HL-60 (cell line): ENCODE results near the gene EMP2.

Experiments used
- DNase-seq, 2 experiments: peaks; one replicate each; pipeline ENCODE4 v3.0.0-alpha.2; 2010 to 2020; ENCODE audit warnings: low read depth in 1 of 2, low spot score in 1 of 2
- H3K27ac ChIP-seq: fragments of 250-450 bp; sonication (Bioruptor Pico); replicated peaks from 2 replicates; pipeline ENCODE4 v1.5.1; 2020; ENCODE audit warnings: mild to moderate bottlenecking, moderate library complexity
- H3K27me3 ChIP-seq: fragments of 250-450 bp; sonication (Bioruptor Pico); 2 replicates; pipeline ENCODE4 v1.5.1; 2021; ENCODE audit warnings: mild to moderate bottlenecking, moderate library complexity; ENCODE audit not compliant: insufficient read depth, poor library complexity, severe bottlenecking
- H3K4me3 ChIP-seq: replicated peaks from 2 replicates; pipeline ENCODE4 v1.5.1; 2011; ENCODE audit warnings: mild to moderate bottlenecking, control low read depth, low read length; ENCODE audit not compliant: insufficient read depth
- CTCF ChIP-seq: IDR thresholded peaks from one replicate; pipeline ENCODE4 v1.5.1; 2011; ENCODE audit warnings: low read length, control low read depth, inconsistent platforms; ENCODE audit not compliant: insufficient read depth
- GABPA ChIP-seq: IDR thresholded peaks from 2 replicates; pipeline ENCODE4 v1.6.1; 2012; ENCODE audit warnings: low read depth
- POLR2AphosphoS5 ChIP-seq: IDR thresholded peaks from 2 replicates; pipeline ENCODE4 v1.6.1; 2012; ENCODE audit warnings: low read depth
- SPI1 ChIP-seq: IDR thresholded peaks from 2 replicates; pipeline ENCODE4 v1.6.1; 2012; ENCODE audit warnings: low read depth, mild to moderate bottlenecking, borderline replicate concordance
- TF ChIP-seq, protein P1 (sequence below): IDR thresholded peaks from 2 replicates; pipeline ENCODE4 v1.6.1; 2012; ENCODE audit warnings: low read depth; ENCODE audit not compliant: insufficient replicate concordance

The EMP2 gene

DNA sequence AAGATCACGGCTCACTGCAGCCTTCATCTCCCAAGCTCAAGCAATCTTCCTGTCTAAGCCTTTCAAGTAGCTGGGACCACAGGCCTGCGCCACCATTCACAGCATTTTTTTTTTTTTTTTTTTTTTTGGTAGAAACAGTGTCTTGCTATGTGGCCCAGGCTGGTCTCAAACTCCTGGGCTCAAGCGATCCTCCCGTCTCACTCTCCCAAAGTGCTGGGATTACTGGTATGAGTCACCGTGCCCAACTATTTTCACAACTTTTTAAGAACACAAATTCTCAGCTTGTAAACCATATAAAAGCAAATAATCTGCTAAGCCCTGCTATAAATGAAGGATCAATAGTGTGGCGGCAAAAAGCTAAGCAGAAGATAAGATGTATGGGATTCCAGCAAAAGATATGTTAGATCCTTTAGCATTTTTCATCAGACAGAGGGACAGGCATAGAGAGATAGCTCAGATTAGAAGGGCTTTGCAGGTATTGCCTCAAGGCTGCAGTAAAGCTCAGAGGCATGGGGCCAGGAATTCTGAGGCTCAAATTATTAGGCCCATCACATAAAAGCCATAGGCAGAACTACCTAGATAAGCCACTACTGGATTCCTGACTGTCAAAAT, 55.1 kb downstream of the EMP2 start:
- DNase-seq = no peak
- no peak overlapping the region for H3K27ac ChIP-seq
- no peak overlapping the region for H3K4me3 ChIP-seq
- H3K27me3 ChIP-seq = no peaks in the 10 kb centered on the region
- TF ChIP-seq GABPA (no peak), CTCF (no peak), POLR2AphosphoS5 (no peak), SPI1 (no peak)
- TF ChIP-seq, protein P1, sequence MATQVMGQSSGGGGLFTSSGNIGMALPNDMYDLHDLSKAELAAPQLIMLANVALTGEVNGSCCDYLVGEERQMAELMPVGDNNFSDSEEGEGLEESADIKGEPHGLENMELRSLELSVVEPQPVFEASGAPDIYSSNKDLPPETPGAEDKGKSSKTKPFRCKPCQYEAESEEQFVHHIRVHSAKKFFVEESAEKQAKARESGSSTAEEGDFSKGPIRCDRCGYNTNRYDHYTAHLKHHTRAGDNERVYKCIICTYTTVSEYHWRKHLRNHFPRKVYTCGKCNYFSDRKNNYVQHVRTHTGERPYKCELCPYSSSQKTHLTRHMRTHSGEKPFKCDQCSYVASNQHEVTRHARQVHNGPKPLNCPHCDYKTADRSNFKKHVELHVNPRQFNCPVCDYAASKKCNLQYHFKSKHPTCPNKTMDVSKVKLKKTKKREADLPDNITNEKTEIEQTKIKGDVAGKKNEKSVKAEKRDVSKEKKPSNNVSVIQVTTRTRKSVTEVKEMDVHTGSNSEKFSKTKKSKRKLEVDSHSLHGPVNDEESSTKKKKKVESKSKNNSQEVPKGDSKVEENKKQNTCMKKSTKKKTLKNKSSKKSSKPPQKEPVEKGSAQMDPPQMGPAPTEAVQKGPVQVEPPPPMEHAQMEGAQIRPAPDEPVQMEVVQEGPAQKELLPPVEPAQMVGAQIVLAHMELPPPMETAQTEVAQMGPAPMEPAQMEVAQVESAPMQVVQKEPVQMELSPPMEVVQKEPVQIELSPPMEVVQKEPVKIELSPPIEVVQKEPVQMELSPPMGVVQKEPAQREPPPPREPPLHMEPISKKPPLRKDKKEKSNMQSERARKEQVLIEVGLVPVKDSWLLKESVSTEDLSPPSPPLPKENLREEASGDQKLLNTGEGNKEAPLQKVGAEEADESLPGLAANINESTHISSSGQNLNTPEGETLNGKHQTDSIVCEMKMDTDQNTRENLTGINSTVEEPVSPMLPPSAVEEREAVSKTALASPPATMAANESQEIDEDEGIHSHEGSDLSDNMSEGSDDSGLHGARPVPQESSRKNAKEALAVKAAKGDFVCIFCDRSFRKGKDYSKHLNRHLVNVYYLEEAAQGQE = no peak

DNA sequence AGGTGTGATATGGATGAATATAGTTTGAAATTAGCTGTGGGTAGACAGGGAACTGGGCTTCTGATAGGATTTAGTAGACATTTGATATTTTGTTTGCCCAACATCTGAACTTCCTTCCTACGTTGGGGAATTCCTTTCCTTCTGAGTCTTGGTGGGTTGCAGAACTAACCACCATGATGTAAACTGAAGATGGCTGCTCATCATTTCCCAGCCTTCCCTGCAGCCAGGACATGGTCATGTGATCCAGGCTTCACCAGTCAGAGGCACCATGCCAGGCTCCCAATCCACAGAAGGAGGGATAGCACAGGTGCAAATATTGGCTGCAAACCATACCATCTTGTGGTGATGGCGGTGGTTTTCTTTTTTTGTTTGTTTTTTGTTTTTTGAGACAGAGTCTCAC, 57.4 kb downstream of the EMP2 start:
- H3K27ac ChIP-seq = no peak overlapping the region
- TF ChIP-seq POLR2AphosphoS5 = no peak
- no peak for TF ChIP-seq CTCF
- no peak for TF ChIP-seq GABPA
- TF ChIP-seq SPI1 = no peak
- TF ChIP-seq, protein P1 = no peak
- H3K27me3 ChIP-seq = no peaks in the 10 kb centered on the region
- no peak for DNase-seq
- no peak overlapping the region for H3K4me3 ChIP-seq

DNA sequence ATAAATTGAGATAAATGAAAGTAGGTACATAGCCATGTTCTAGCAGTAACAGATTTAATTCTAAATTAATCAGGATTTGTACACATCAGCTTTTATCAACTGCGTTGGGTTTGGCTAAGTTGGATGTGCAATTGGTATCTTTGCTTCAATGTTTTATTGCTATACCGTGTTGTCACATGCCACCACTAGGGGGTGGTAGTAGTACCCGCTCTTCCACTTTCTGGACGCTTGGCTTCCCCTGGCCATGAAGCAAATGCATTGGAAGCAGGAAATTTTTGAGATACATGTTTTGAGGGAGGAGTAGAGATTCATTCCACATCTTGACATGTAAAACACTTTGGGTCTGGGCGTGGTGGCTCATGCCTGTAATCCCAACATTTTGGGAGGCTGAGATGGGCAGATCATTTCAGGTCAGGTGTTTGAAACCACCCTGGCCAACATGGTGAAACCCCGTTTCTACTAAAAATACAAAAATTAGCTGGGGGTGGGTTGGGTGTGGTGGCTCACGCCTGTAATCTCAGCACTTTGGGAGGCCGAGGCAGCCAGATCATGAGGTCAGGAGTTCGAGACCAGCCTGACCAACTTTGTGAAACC, 58.6 kb downstream of the EMP2 start:
- peak; percentile 28 to 44 for DNase-seq
- Histone ChIP-seq H3K4me3 (no peak overlapping the region), H3K27ac (no peak overlapping the region), H3K27me3 (no peaks in the 10 kb centered on the region)
- TF ChIP-seq, protein P1 = no peak
- TF ChIP-seq GABPA (no peak), CTCF (peak; percentile 83)
